ENCODE results near the gene LZTFL1.

GRCh38 chr3:45795882-45796765 lies 45.8 kb downstream of the LZTFL1 start, which contains the start of gene SLC6A20:
- TF ChIP-seq, protein P1, sequence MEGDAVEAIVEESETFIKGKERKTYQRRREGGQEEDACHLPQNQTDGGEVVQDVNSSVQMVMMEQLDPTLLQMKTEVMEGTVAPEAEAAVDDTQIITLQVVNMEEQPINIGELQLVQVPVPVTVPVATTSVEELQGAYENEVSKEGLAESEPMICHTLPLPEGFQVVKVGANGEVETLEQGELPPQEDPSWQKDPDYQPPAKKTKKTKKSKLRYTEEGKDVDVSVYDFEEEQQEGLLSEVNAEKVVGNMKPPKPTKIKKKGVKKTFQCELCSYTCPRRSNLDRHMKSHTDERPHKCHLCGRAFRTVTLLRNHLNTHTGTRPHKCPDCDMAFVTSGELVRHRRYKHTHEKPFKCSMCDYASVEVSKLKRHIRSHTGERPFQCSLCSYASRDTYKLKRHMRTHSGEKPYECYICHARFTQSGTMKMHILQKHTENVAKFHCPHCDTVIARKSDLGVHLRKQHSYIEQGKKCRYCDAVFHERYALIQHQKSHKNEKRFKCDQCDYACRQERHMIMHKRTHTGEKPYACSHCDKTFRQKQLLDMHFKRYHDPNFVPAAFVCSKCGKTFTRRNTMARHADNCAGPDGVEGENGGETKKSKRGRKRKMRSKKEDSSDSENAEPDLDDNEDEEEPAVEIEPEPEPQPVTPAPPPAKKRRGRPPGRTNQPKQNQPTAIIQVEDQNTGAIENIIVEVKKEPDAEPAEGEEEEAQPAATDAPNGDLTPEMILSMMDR (IDR thresholded peaks at IDR 0.05; ENCODE audit: low read depth, low read length, poor library complexity, severe bottlenecking) = no peak
- TF ChIP-seq EZH2phosphoT487 (IDR thresholded peaks at IDR 0.05; ENCODE audit: borderline replicate concordance, low read length) = no peak

All from DOHH2 (cell line).